Spleen (tissue), 7 donors: ENCODE data around the gene MAP3K2.

Source experiments
- POLR2A ChIP-seq, 3 donors: fragments of 450-650 bp; IDR thresholded peaks; one replicate each; pipeline ENCODE4 v1.5.1; 2017; ENCODE audit warnings: antibody characterized with exemption in 3 of 3, mild to moderate bottlenecking in 1 of 3
- POLR2AphosphoS5 ChIP-seq, 3 donors: sonication (generic); formaldehyde crosslinking; IDR thresholded peaks; one replicate each; pipeline ENCODE4 v1.5.1; 2017; ENCODE audit warnings: antibody characterized with exemption in 3 of 3
- TF ChIP-seq, protein P1 (sequence below), 11 experiments: fragments of 200-600 bp in 7 of 11; fragments of 450-650 bp in 4 of 11; sonication (generic) in 4 of 11; IDR thresholded peaks in 8 of 11; conservative IDR thresholded peaks in 3 of 11; 1 replicate in 7 of 11; 2 replicates in 4 of 11; pipeline versions ENCODE4 v1.4.0 to v1.8.0; 2016 to 2021; ENCODE audit warnings: antibody characterized with exemption in 11 of 11, inconsistent platforms in 4 of 11, mild to moderate bottlenecking in 1 of 11
- donor health status: DM: no; HTN: no; CAD: no; lungs with moderate emphysema.
- donor health status: DM: no; HTN: no; CAD: no.
- donor health status: DM: no; HTN: no; CAD: no.

DNA sequence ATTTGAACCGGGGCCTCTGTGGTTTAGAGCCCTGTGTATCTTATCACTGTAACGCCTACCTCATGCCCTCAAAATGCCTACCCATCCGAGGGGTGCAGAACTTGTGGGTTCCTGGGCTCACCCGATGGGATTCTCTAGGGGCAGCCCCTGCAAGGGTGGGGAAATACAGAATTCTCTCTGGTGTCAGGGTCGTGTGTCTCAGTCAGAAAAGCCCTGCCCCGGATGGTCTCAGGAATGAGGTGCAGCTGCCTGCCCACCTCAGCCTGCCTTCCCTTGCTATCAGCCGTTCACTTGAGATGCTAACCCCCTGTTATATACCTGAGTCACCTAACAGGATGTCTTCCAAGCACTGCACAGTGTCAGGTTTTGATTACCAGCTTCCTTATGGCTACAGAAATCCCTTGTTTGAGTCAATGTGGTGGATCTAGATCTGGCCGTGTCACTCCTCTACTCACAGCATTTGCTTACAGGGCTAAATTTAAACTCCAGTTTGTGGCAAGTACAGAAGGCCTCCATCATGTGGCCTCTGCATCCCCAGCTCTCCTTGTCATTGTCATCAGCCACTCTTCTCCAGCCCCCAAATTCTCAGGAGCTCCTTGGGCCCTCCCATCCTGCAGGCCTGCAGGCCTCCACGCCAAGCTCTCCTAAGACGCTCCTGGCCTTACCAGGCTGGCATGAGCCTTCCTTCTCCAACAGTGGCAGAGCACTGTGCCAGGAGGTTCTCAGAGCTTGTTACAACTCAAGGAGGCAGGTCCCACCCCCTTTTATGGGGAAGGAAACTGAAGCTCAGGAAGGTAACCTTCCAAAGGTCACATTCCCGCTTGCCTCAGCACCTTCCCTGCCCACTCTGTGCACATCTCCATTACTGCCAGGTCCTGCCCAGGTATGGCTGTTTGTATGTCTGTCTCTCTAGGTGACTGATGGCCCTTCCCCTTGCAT is 14.3 kb upstream of the MAP3K2 start:
- no peak for TF ChIP-seq POLR2A (IDR thresholded peaks at IDR 0.05)
- TF ChIP-seq, protein P1, sequence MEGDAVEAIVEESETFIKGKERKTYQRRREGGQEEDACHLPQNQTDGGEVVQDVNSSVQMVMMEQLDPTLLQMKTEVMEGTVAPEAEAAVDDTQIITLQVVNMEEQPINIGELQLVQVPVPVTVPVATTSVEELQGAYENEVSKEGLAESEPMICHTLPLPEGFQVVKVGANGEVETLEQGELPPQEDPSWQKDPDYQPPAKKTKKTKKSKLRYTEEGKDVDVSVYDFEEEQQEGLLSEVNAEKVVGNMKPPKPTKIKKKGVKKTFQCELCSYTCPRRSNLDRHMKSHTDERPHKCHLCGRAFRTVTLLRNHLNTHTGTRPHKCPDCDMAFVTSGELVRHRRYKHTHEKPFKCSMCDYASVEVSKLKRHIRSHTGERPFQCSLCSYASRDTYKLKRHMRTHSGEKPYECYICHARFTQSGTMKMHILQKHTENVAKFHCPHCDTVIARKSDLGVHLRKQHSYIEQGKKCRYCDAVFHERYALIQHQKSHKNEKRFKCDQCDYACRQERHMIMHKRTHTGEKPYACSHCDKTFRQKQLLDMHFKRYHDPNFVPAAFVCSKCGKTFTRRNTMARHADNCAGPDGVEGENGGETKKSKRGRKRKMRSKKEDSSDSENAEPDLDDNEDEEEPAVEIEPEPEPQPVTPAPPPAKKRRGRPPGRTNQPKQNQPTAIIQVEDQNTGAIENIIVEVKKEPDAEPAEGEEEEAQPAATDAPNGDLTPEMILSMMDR (IDR thresholded peaks at IDR 0.05 in 8 of 11, conservative IDR thresholded peaks at IDR 0.05 in 3 of 11), result no peak
- TF ChIP-seq POLR2AphosphoS5 (IDR thresholded peaks at IDR 0.05), result no peak
